Lung (tissue), 12 donors: ENCODE results near the gene HTR3E. TPM values are rescaled to one million over a fixed set of nuclear protein-coding genes. Genes with fewer than 3 reads are reported as not detected.
"Not testable (repeated sequence)": the region's sequence is repeated elsewhere in the genome, so short reads cannot be mapped to it uniquely, and the experiment has no call there.

Experiments used
- ATAC-seq: fragments of 200-7000 bp; cut with Tn5 transposase; one replicate; pipeline ENCODE4 v1.9.1; 2020; ENCODE audit warnings: moderate number of reproducible peaks; ENCODE audit not compliant: insufficient read depth, low FRiP score
- DNase-seq, 3 donors: peaks; one replicate each; pipeline ENCODE4 v3.0.0-alpha.2; 2013 to 2017
- H3K27ac ChIP-seq, 2 donors: one replicate each; pipeline ENCODE4 v1.5.1; 2013; ENCODE audit warnings: mild to moderate bottlenecking in 2 of 2, moderate library complexity in 2 of 2, control low read depth in 1 of 2, inconsistent platforms in 1 of 2, low read depth in 1 of 2, low read length in 1 of 2
- H3K27me3 ChIP-seq, 3 donors: one replicate each; pipeline ENCODE4 v1.5.1; 2013; ENCODE audit warnings: low read length in 2 of 3; ENCODE audit not compliant: control insufficient read depth in 3 of 3, insufficient read depth in 3 of 3
- H3K36me3 ChIP-seq, 4 donors: one replicate each; pipeline ENCODE4 v1.5.1; 2013; ENCODE audit warnings: low read length in 4 of 4, mild to moderate bottlenecking in 1 of 4, moderate library complexity in 1 of 4; ENCODE audit not compliant: control insufficient read depth in 4 of 4, insufficient read depth in 4 of 4
- H3K4me1 ChIP-seq, 5 donors: one replicate each; pipeline ENCODE4 v1.5.1; 2013; ENCODE audit warnings: low read length in 5 of 5, mild to moderate bottlenecking in 2 of 5, moderate library complexity in 1 of 5; ENCODE audit not compliant: control insufficient read depth in 5 of 5, insufficient read depth in 5 of 5
- H3K4me3 ChIP-seq: one replicate; pipeline ENCODE4 v1.5.1; 2013; ENCODE audit warnings: mild to moderate bottlenecking, control low read depth, moderate library complexity
- H3K9ac ChIP-seq, 2 donors: one replicate each; pipeline ENCODE4 v1.5.1; 2013; ENCODE audit warnings: low read length in 2 of 2, control low read depth in 1 of 2; ENCODE audit not compliant: insufficient read depth in 1 of 2
- H3K9me3 ChIP-seq, 4 donors: one replicate each; pipeline ENCODE4 v1.5.1; 2013; ENCODE audit warnings: low read length in 3 of 4, mild to moderate bottlenecking in 1 of 4, moderate library complexity in 1 of 4; ENCODE audit not compliant: control insufficient read depth in 4 of 4, insufficient read depth in 3 of 4
- CTCF ChIP-seq: IDR thresholded peaks from 2 replicates; pipeline ENCODE4 v1.5.1; 2012; ENCODE audit warnings: mild to moderate bottlenecking; ENCODE audit errors: control extremely low read depth, extremely low read depth
- WGBS, 2 donors: extraction: QIAGEN DNeasy Blood & Tissue Kit; methylation state at CpG; one replicate each; pipeline ENCODE4 v1.1.7; 2013; 5-methylcytosine and 5-hydroxymethylcytosine counted together
- polyA plus RNA-seq, 2 donors: library from polyadenylated mRNA; stranded (reverse); fragments of 200-250 nt; gene quantifications; one replicate each; pipeline ENCODE4 v1.2.1, GENCODE V29; 2013
- total RNA-seq, 2 donors: library from RNA; depleted of rRNA in 1 of 2; stranded (reverse); fragments of >200 nt in 1 of 2; gene quantifications; one replicate each; pipeline ENCODE4 v1.2.1, GENCODE V29; 2014 to 2021
- donor health status: control.
- donor health status: control.
- donor health status: Bipolar disorder and iron deficiency.
- donor health status: healthy.
- donor health status: DM: yes; HTN: yes; CAD: no.

Gene HTR3E
- total and polyA plus RNA-seq, 4 donors, result not detected

- H3K4me1 ChIP-seq, result no peaks in the 10 kb centered on the region
- no peaks in the 10 kb centered on the region for H3K27me3 ChIP-seq
- no peak for TF ChIP-seq CTCF
- no peaks in the 10 kb centered on the region for H3K9me3 ChIP-seq
- no peaks in the 10 kb centered on the region for H3K36me3 ChIP-seq
- H3K27ac ChIP-seq, result no peak overlapping the region
- no peak overlapping the region for H3K9ac ChIP-seq
- 94 to 95% methylated on average over 6 of the region's 6 CpGs for WGBS, 2 donors
- DNase-seq (no peak), ATAC-seq (no peak)
- no peak overlapping the region for H3K4me3 ChIP-seq
Observed at GRCh38 chr3:184117636-184118035, 20.8 kb downstream of the HTR3E start.

GRCh38 chr3:184121031-184121430, 24.2 kb downstream of the HTR3E start:
- H3K4me3 ChIP-seq, H3K9me3 ChIP-seq, H3K9ac ChIP-seq, H3K36me3 ChIP-seq, H3K4me1 ChIP-seq, ATAC-seq, H3K27ac ChIP-seq, H3K27me3 ChIP-seq, DNase-seq: not testable (repeated sequence)
- WGBS, 2 donors, result 95 to 96% methylated on average over 8 of the region's 8 CpGs

- H3K4me1 ChIP-seq, result no peaks in the 10 kb centered on the region
- H3K27ac ChIP-seq, result no peak overlapping the region
- DNase-seq, result no peak
- TF ChIP-seq CTCF, result no peak
- H3K36me3 ChIP-seq, result no peaks in the 10 kb centered on the region
- ATAC-seq, result no peak
- H3K27me3 ChIP-seq, result no peaks in the 10 kb centered on the region
- no peaks in the 10 kb centered on the region for H3K9me3 ChIP-seq
- no peak overlapping the region for H3K9ac ChIP-seq
- no peak overlapping the region for H3K4me3 ChIP-seq
- WGBS, 2 donors, result 72 to 91% methylated on average over 3 of the region's 3 CpGs
Observed at GRCh38 chr3:184126006-184126405, 29.1 kb downstream of the HTR3E start.

GRCh38 chr3:184129012-184129411, 32.1 kb downstream of the HTR3E start:
- H3K4me3 ChIP-seq, result no peak overlapping the region
- DNase-seq (peak; percentile 45 to 60 (median 58)), ATAC-seq (peak; percentile 64)
- no peaks in the 10 kb centered on the region for H3K27me3 ChIP-seq
- H3K36me3 ChIP-seq, result no peaks in the 10 kb centered on the region
- no peak overlapping the region for H3K27ac ChIP-seq
- no peak overlapping the region for H3K9ac ChIP-seq
- peaks cover 0 to 5% (median 0%) of the 10 kb centered on the region in 5 donors for H3K4me1 ChIP-seq
- no peaks in the 10 kb centered on the region for H3K9me3 ChIP-seq
- peak; percentile 5 for TF ChIP-seq CTCF
- WGBS, 2 donors, result 47 to 49% methylated on average over 2 of the region's 2 CpGs
